HG03159 (cell line): ENCODE data around the gene TMEM53.

Source experiments
- ATAC-seq: cut with Tn5 transposase; IDR thresholded peaks from one replicate; pipeline ENCODE4 v1.9.1; 2021; ENCODE audit warnings: mild to moderate bottlenecking, moderate library complexity; ENCODE audit not compliant: unreplicated experiment

The TMEM53 gene

DNA sequence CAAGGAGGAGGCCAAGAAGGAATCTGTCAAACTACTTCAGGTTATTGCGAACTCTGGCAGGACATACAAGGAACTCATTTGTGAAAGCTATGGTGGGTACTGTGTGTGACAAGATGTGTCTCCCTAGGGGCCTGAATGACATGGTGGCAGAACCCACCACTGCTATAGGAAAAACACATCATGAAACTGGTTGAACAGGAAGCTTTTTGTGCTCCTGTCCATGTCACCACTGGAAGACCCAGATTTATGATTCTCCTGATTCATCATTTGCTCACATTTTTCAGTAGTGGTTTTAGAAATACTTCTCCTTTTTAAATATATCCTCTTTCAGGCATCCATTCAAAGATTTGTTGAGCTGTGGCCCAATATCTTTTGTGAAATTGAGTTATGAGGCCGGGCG lies 23.9 kb upstream of the TMEM53 start:
- ATAC-seq, result no peak

DNA sequence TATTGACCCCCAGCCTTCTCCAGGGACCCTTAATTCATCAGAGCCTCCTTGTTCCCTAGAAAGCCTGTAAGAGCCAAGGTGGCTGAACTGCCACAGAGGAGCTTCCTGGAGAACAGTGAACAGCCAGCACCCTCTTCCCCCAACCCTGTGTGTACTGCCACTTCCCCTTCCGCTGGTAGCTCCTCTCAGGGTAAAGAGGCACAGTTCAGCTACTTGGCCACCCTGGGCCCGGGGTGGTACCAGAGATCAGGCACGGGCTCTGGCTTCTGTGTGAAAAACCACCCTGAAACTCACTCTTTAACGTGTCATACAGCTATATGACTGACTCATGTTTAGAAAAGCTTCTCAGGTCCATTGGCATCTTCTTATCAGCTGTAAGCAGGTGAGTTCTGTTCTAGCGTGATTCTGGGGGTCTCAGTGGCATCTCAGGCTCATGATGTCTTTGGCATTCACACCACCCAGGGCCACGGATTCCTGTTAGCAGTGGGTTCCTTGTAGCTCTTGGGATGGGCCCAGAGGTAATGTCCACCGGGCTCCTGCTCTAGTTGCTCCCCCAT lies 22.6 kb upstream of the TMEM53 start:
- ATAC-seq, result no peak

DNA sequence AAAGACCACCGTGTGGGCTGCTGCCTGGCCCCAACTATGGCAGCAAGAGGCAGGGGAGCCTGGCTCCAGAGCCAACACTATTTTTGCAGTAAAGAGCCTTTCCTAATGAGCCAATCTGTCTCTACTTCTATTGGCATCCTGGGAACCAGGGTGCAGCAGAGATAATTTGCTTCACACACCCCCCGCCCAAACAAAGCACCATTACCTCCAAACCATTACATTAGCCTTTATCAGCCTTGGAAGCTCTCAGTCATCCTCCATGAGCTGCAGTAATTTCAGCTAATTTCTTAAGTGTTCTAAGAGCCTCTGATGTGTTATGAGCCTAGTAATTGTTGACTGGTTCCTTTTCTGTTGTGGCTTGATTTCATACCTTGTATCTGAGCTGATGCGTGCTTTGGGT lies 21.8 kb upstream of the TMEM53 start:
- ATAC-seq, result no peak

DNA sequence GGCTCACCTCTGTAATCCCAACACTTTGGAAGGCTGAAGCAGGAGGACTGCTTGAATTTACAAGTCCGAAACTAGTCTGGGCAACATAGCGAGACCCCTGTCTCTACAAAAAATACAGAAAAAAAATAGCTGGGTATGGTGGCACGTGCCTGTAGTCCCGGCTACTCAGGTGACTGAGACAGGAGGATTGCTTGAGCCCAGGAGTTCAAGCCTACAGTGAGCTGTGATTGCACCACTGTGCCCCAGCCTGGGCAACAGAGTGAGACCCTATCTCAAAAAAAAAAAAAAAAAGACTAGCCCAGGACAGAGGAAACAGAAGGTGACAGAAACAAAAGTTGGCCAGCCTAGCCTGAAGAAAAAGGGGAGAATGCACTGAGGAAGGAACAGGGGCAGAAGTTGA lies 21.4 kb upstream of the TMEM53 start:
- no peak for ATAC-seq

DNA sequence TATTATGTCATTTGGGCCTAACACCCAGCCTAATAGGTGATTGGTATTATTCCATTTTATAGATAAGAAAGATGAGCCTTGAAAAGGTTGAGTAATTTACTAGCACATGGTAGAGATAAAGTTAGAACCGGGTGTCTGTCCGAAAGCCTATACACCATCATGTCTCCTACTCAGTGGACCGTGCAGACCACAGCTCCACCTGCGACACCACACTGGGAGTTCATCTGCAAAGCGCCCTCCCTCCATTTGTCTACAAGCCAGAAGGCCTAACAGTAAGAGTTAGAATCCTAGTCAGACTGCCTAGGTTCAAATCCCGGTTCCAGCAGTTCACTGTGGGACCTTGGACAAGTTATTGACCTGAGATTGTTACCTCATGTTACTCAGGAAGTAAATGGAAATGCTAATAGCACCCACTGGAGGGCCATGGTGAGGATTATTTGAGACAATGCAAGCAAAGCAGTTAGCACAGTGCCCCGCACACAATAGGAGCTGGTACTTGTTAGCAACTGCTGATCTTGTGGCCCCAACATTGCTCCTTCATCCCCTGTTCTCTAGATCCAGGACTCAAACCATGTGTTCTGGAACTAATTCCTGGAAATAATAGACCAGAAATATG lies 20.7 kb upstream of the TMEM53 start:
- peak; percentile 66 for ATAC-seq

DNA sequence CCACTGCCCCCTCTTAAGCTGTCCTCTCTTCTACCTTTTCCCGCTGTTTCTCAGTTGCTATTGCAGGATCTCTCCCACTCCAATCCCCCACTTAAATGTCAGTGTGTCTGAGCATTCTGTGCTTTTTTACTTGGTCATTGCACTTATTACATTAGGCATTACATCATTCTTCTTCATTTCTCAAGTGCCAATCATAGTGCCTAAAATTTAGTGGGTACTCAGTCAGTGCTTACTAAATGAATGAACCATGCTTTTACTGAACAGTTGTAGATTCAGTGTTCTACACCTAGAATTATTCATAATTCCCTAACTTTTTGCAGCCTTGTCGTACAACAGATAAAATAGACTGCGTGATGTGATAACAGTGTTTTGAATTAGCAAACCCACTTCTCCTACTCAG lies 19.6 kb upstream of the TMEM53 start:
- ATAC-seq, result no peak

DNA sequence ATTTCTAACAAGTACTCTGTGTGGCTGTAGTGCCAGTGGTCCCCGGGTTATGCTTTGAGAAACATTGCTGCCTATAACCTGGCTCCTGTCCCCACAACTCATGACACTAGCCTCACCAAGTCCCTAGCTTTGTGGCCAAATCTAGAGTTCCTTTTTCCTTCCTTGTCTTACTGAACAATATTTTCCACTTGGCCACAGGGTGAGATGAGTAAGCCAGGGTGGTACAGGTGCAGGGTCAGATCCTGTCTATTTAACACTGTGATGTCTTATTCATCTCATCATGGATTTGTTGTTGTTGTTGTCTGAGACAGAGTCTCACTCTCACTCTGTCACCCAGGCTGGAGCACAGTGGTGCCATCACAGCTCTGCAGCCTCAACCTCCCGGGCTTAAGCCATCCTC lies 18.9 kb upstream of the TMEM53 start:
- ATAC-seq, result no peak

DNA sequence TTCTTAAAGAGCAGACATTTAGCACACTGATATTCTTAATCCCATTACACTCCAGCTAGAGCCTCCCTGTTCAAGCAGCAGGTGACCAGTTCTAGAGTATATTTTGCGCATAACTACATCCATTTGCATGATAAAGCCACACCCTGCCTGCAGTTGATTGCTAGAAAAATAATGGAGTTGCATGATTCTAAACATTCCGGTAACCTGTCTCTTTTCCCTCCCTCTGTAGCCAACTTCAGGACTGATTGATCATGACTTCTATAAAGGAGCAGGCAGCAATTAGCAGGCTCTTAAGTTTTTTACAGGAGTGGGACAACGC lies 15.1 kb upstream of the TMEM53 start:
- no peak for ATAC-seq

DNA sequence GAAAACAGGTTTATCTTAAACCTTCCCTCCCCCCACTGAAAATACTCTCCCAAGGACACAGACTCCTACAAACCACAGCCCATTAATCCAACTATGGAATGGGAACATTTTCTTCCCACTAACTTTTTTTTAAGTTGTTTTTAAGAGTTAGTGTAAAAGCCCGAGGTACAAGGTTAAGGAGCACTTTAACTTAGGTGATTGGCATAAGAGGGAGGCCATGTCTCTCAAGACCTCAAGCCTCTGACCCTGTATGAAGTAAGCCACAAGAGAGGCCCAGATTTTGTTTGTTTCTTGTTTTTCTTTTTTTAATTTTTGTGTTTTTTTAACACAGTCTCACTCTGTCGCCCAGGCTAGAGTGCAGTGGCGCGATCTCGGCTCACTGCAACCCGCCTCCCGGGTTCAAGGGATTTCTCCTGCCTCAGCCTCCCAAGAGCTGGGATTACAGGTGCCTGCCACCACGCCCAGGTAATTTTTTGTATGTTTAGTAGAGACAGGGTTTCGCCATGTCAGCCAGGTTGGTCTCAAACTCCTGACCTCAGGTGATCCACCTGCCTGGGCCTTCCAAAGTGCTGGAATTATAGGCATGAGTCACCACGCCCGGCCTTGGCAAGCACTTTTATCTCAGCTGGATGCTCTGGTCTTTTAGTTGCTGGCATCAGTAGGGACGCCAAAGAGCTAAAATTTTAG lies 14.6 kb upstream of the TMEM53 start:
- ATAC-seq, result no peak

DNA sequence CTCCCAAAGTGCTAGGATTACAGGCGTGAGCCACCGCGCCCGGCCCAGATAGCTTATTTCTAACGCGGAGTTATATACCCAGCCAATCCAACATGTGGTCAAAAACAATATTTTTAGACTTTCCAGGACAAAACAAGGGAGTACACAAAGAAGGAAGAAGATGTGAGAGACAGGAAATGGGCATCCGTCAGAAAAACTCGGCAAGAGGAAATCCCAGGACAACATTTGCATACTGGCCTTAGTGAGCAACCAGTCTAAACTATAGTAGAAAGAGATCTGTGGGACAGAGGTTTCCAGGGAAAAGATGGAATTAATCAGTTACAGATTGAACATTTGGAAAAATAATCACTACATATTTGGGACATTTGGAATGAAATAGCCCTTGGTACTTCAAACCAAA lies 11.6 kb upstream of the TMEM53 start:
- no peak for ATAC-seq

DNA sequence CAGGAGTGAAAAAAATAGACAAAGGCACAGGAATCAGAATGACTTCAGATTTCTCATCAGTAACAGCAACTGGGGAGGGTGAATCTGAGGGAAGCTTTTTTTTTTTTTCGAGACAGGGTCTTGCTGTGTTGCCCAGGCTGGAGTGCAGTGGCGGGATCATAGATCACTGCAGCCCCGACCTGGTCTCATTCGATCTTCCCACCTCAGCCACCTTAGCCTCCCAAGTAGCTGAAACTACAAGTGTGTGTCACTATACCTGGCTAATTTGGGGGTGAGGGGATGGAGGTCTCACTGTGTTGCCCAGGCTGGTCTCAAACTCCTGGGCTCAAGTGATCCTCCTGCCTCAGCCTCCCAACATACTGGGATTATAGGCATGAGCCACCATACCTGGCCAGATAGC lies 10.9 kb upstream of the TMEM53 start:
- no peak for ATAC-seq

DNA sequence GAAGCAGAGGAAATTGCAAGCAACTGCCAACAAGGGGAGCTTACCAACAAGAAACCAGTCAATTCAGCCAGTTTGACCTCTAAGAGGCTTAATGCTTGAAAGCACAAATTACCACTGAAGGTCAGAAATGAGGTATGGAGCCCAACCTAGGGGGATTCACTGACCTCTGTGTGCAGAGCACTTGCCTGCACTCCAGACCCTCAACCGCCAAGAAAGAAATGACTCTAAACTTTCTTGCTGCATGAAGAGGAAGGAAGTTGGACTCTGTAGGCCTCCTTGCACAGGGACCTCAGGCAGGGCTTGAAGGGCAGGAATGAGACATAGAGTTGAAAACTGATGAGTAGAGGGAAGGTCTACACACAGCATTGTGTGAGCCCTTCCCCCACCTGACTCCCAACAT lies 10.2 kb upstream of the TMEM53 start:
- peak; percentile 72 for ATAC-seq

DNA sequence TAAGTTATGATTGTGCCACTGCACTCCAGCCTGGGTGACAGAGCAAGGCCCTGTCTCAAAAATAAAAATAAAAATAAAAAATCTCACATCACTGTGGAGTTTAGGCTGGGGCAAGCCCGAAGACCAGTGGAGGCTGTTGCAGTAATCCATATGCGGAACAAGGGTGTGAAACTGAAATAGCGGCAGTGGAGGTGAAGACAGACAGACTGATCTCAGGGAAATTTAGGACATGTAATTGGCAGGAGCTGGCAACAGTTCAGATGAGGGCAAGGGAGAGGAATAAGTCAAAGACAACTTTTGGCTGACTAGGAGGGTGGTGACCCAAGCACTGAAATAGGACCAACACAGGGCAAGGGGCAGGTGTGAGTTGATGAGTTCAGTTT lies 8.6 kb upstream of the TMEM53 start:
- no peak for ATAC-seq

DNA sequence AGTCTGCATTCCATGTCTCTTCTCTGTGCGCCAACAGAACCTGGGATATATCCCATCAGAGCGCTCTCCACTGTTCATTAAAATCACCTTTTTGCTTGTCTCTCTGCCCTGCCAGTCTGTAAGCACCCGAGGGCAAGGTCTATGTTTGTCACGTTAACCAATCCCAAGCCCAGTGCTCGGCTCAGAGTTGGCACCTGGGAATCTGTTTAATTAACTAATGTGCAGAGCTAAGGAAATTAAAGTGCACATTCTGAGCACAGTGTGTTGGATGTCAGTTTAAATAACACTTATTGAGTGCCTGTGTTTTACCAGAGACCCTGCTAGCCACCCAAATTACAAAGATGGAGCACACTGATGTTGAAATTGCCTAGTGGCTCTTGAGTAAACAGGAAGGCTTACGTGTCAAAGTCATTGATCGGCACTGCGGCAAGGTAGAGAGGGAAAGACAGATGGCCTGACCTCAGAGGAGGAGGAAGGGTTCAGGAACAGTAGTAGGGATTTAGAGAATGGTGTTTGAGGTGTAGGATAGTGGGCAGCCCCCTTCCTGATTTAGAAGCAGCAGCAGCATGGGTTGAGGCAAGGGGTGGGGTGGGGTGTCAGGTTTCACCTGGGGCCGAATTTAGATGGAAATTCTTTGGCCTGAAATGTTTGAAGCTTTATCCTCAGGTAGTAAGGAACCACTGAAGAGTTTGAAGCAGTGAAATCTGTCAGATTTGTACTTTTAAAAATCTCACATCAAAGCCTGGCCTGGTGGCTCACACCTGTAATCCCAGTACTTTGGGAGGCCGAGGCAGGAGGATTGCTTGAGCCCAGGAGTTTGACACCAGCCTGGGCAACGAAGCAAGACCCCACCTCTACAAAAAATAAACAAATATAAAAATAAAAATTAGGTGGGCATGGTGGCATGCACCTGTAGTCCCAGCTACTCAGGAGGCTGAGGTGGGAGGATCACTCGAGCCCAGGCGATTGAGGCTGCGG lies 7.9 kb upstream of the TMEM53 start:
- ATAC-seq, result no peak

DNA sequence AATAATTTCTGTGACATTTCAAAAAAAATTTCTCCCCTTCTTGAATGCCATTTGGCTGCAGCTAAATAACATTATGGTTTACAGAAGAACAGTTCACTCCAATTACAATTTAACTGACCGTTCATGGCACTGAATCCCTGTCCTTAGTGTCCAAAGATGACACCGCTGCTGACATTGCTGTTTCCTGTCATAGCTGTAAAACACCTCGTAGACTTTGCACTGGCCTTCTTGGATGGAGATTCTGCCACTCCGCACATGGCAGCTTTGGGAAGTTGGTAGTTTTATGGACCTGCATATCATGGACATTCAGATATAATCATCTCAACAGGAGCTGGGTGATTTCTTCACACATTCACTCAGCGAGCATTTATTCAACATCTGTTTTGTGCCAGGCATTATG lies 5.2 kb upstream of the TMEM53 start:
- ATAC-seq, result no peak

DNA sequence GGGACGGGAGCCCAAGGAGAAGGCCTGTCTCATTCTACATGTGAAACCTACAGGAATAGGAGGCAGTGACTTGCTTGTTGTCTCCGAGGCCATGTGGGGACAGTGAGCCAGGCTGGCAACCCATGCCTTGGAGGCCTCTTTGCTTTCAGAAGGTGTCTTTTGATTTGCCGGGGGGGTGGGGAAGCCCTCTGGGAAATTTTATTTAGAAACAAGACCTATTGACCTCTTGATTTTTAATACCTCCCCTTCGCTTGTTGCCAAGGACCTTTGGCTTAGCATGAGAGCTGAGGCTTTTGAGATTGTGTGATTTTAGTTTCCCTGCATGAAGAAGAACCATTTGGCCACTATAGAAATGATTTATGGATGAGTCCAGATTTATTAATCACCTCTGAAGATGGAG lies 4.3 kb upstream of the TMEM53 start:
- ATAC-seq, result no peak

DNA sequence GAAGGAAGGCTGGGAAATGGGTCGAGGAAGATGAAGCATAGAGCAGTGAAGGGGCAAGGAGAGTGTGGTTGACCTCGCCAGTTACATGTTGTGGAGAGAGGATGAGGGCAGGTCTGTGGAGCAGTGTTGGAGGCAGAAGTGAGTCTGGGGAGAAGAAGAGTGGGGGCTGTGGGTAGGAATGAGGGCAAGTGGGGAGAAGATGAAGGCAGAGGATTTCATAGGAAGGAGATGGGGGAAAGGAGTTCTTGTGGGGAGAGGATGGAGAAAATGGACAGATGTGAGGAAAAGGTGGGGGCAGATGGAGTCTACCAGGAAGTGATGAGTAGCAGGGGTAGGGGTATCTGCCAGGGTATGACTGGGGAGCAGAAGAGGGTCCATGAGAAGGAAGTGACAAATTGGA lies 3.8 kb upstream of the TMEM53 start:
- ATAC-seq, result no peak

DNA sequence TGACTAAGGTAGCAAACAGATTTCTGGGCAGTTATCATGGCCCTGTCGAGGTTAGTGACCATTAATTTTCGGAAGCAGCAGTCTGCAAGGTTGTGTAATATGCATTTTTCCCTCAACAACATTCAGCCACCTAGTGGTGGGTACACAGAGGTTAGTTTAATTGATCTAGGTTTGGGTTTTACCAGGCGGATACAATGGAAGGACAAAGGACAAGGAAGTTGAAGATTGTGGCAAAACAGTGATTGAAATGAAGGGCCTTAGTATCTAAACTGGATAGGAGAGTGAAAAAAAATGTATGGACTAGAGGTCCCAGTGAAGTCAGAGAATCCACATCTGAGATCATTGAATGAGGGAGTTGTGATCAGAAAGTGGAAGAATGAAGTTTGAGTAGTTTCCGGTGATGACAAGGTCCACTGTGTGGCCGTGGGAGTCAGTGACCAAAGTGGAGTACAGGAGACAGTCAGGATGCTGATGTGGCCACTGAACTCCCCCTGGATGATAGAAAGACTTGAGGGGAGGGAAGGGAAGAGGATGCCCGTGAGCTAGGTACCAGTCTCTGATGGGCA lies 3.0 kb upstream of the TMEM53 start:
- ATAC-seq, result no peak

DNA sequence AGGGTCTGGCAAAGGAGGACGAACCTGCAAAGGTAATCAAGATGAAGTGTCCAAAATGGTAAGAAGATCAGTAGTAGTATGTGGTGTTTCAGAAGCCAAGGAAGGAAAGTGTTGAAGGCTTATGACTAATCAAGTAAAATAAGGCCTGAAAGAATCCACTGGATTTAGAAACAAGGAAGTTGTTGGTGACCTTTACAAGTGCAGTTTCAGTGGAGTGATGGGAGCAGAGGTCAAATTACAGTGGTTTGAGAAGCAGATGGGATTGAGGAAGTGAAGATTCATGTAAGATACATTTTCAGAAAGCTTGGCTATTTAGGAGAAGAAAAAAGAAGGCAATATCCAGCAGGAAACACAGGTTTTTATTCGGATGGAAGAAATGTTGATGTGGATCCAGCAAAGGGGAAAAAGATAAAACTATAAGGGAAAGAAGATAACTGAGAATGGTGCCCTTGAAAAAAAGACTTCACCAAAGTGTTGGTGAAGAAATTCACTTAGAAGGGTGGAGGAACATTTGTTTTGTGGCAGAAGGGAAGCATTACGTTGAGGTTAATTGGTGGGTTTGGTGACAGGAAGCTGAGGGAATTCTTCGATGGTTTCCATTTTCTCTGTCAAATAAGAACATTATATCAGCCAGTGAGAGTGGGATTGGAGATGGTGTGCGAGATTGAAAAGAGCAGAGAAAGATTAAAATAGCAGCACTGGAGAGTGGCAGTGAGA lies 2.4 kb upstream of the TMEM53 start:
- no peak for ATAC-seq

DNA sequence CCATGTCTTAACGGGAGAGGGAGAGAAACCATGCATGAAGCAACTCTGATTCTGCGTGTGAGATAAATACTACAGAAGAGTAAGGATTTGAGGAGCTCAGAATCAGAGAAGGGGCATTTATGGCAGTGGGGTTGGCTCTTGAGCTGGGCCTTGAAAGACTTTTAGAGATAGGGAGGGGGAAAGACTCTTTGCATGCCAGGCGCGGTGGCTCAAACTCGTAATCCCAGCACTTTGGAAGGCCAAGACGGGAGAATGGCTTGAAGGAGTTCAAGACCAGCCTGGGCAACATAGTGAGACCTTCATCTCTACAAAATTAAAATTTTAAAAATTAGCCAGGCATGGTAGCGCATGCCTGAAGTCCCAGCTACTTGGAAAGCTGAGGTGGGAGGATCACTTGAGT lies 905 bp upstream of the TMEM53 start:
- ATAC-seq, result no peak

DNA sequence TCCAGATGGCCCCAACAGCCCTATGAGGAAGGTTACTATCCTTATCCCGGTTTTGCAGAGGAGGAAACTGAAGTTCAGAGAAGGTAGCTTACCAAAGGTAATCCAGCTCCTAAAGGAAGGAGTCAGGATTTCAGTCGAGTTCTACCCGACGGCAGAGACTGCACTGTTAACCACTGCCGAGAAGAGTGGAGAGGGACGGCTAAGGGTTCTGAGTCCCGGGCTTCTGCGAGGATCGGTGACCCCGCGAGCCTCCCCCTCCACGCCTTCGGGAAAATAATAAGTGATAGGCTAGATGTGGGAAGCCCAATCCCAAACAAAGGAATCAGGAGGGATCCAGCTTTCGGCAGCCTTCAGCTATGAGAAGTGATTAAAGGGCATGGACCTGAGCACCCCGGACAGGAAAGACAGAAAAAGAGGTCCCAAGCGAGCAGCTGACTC lies 587 bp downstream of the TMEM53 start:
- peak; percentile 4 for ATAC-seq
